Right lobe of liver (tissue), 4 donors: ENCODE measurements around the gene BTK.

Source experiments
- POLR2A ChIP-seq: fragments of 450-650 bp; IDR thresholded peaks from one replicate; pipeline ENCODE4 v1.6.1; 2017; ENCODE audit warnings: antibody characterized with exemption, mild to moderate bottlenecking
- TF ChIP-seq, protein P1 (sequence below), 4 donors: fragments of 200-600 bp in 3 of 4; fragments of 450-650 bp in 1 of 4; IDR thresholded peaks; one replicate each; pipeline versions ENCODE4 v1.5.1 to v1.8.0; 2016 to 2022; ENCODE audit warnings: antibody characterized with exemption in 4 of 4, mild to moderate bottlenecking in 2 of 4
- donor health status: DM: no; HTN: no; CAD: no.
- donor health status: DM: no; HTN: no; CAD: no.
- donor health status: DM: no; HTN: yes; CAD: no.

DNA sequence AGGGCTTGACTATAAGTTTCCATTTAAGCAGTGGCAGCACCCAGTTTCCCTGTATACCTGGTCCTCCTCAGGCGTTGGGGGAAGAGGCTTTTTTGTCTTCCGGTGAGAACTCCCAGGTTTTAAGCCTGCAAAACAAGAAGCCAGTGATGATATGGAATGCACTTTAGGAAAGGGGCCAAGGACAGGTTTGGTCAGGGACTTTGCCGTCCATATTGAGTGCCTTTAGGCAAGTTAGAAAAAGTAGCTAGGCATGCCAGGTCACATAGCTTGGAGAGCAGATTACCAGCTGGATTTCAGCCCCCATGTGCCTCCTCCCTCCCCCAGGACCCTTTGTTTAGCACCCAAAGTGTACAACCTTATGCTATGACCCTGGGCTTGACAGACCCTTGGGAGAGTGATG lies 23.9 kb downstream of the BTK start:
- TF ChIP-seq, protein P1, sequence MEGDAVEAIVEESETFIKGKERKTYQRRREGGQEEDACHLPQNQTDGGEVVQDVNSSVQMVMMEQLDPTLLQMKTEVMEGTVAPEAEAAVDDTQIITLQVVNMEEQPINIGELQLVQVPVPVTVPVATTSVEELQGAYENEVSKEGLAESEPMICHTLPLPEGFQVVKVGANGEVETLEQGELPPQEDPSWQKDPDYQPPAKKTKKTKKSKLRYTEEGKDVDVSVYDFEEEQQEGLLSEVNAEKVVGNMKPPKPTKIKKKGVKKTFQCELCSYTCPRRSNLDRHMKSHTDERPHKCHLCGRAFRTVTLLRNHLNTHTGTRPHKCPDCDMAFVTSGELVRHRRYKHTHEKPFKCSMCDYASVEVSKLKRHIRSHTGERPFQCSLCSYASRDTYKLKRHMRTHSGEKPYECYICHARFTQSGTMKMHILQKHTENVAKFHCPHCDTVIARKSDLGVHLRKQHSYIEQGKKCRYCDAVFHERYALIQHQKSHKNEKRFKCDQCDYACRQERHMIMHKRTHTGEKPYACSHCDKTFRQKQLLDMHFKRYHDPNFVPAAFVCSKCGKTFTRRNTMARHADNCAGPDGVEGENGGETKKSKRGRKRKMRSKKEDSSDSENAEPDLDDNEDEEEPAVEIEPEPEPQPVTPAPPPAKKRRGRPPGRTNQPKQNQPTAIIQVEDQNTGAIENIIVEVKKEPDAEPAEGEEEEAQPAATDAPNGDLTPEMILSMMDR (IDR thresholded peaks at IDR 0.05): no peak
- no peak for TF ChIP-seq POLR2A
